GM21619 (cell line): Measurements from ENCODE around the gene EIF5AL1.
"Not testable (repeated sequence)": the region's sequence is repeated elsewhere in the genome, so short reads cannot be mapped to it uniquely, and the experiment has no call there.

ENCODE experiments used
- ATAC-seq: cut with Tn5 transposase; IDR thresholded peaks from one replicate; pipeline ENCODE4 v1.9.1; 2021; ENCODE audit not compliant: unreplicated experiment

Gene EIF5AL1

DNA sequence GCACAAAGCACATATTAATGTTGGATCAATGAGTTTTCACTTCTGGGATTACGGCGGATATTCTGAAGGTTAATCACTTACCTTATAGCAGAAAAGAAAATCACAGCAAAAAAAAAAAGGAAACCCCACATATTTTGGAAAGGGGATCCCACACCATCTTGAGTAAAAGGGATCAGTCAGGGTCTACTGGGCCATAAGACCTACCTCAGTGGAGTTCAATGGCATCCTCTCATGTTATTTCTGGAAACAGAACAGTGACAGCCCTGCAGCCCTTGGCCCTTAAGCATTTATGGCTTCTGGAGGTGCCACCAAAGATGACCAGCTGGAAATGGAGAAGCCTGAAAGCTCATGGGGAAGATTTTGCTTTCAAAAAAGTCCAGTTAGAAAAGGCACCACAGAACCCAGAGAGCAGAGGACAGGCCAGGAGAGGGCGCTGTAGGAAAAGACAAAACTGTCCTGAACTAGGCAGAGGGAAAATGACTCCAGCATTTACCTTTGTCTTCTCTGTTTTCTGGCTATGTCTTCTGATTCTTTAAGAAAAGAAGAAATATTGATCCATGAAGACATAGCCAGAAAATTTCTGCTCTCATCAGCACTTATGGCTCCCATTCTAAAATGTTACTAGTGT is 2.9 kb upstream of the EIF5AL1 start:
- not testable (repeated sequence) for ATAC-seq

DNA sequence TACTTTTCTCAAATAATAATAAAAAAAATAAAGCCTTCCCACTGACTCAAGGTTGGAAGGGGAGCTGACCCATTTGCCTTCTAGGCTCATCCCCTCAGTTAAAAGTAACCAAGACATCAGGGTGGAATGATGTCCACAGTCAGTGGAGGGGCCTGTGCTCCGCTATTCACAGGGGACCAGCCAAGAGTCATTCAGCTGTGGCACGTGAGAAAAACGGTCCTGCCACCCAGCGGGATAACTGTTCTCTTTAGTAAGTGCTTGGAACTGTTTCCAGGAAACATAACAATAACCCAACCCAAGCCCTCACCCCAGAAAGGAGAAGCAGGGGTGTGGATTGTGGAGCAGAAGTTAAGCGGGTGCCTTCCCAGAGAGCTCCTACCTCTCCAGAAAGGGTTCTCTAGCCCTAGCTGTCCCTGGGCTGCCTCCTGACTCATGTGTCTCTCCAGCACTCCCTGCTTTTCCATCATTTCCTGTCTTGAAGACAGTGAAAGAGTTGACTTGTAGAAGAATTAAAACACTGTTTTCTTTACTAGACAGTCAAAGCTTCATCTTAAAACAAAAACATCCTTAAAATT is 2.3 kb upstream of the EIF5AL1 start:
- ATAC-seq: not testable (repeated sequence)

DNA sequence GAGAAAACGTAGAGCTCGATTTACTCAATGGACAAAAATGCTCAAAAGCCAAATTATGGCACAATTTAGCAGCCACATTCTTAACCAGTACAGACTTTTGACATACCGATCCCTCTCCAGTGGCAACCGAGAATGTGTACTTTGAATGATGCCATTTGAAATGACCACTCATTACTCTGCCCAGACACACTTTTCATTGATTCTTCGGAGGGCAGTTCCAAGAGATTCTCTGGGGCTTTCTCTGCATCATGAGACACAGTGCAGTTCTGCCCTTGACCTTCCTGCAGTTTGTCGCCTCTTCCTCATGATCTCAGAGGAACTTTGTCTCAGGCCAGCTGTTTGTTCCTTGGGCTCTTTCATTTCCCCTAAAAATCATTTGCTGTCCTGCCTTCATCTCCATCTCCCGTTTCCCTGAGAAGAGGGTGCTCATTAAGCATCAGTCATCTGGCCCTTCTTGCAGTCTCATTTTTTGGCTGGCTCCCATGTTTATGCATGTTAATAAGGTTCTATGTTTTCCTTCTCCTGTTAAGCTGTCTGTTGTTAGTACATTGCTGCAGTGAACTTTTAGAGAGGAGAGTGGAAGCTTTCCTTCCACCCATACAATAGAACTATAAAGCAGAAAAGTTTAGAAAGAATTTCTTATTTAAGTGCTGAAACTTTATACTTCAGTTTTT is 4.3 kb downstream of the EIF5AL1 start:
- ATAC-seq: not testable (repeated sequence)

DNA sequence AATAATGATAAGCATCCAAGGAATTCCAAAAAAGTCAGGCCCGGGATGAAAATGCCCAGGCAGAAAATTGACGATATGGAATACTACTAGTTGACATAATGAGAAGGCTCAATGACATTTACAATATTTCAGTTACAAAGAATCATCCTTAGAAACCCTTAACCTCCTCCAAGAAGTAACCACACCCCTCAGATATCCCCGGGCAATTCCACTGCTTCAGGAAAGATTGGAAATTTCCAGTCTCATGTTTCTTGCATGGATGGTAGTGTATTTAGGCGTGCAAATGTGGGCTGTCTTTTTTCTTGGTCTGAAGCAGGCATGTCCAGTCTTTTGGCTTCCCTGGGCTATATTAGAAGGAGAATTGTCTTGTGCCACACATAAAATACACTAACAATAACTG is 5.2 kb downstream of the EIF5AL1 start:
- ATAC-seq: not testable (repeated sequence)

DNA sequence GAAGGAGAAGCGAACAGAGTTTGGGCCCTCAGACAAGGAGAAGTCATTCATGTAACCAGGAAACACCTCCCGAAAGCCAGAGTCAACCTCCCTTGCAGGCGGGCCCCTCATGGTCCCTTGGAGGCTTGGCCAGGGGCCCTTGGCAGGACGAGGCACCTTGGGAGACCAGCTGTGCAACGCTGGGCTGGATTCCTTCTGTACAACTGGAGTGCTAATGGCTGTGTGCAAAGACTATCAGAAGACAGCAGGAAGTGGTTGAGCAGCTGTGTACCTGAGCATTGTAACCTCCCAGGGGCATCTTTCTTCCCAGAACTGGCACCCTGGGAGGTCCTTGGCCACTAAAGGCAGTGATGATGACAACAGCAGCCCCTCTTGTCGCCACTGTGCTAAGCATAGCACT is 9.4 kb downstream of the EIF5AL1 start:
- ATAC-seq: not testable (repeated sequence)

DNA sequence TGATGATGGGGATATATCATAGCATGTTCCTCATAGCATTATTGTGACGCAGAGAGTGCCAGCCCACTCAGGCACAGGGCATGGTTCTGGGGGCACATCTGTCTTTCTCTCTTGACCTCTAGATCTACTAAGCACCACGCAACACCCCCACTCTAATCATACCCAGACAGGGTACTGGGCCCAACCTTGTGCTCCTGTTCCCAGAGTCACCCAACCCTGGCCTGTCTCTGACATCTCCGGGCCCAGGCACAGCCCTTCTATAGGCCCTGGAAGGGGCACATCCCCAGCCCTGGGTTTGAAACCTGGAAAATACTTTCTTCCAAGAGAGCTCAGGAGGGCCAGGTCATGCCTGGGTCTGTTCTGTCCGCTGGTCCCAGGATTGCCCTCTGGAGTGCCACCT is 10.1 kb downstream of the EIF5AL1 start:
- not testable (repeated sequence) for ATAC-seq

DNA sequence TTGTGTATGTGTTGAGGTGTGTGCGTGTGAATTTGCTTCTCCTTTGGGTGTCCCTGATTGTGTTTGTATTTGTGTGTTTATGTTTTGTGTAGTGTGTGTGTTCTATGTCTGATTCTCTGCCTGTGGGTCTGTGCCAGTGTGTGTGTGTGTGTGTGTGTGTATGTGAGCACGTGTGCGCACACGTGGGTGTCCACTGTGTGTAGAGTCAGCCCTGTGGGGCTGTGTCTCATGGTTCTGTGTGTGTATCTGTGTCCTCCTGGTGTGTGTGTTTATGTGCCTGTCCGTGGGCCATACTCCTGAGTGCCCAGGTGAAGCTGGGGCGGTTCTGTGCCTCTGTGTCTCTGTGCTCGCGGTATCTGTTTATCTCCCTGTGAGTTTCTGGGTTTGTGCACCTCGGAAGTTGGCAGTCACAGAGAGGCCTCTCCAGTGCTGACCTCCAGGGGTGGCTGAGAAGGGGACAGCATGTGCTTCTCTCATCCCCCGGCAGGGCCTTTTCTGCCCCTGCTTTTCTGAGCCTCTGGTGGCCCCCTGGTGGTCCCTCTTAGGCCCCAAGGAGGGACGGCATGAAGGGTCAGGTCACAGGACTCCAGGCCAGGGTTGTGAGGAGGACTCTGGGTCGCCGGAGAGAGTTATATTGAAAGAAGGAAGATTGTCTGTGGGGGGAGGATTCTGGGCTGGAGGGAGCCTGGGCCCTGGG is 11.0 kb downstream of the EIF5AL1 start:
- ATAC-seq: not testable (repeated sequence)

DNA sequence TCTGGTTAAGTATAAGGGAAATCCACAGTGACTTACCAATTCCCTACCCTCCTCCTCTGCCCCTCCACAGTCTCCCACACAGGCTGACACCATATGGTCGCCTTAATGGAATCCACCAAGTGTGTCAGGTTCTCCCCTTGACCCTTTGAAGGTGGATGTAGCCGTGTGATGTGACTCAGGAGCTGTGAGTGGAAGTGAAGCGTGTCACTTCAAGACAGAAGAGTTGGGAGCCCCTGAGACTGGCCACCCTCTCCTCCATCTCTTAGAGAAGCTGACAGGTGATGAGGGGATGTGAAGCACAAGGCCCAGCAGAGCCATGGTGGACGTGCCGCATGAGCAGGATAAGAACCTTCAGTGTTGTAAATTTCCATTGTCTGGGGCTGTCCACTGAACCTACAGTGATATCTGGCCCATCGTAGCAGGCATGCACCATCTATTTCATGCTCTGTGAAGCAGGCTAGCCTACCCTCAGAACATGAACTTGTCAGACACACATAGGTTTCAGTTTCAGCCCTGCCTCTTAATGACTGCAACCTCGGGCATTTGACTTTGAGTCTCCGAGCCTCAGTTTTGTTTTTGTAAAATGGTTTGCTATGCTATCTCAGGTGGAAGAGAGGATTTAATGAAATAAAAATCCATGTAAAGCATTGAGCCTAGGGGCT is 12.8 kb downstream of the EIF5AL1 start:
- ATAC-seq: peak; percentile 91

DNA sequence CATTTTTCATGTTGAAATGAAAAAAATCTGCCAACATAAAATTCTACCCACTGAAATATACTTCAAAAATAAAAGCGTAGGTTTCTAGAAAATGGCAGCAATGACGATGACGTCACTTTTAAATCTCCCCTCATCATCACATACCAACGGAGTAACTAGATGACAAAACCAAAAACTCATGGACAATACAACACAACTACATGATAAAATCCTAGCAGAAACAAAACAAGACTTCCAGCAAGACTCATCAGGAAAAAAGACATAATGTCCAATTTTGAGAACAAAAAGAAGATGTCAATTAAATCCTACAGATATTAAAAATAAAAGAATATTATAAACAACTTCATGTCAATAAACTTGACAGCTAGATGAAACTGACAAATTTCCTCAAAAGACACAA is 15.9 kb downstream of the EIF5AL1 start:
- not testable (repeated sequence) for ATAC-seq

DNA sequence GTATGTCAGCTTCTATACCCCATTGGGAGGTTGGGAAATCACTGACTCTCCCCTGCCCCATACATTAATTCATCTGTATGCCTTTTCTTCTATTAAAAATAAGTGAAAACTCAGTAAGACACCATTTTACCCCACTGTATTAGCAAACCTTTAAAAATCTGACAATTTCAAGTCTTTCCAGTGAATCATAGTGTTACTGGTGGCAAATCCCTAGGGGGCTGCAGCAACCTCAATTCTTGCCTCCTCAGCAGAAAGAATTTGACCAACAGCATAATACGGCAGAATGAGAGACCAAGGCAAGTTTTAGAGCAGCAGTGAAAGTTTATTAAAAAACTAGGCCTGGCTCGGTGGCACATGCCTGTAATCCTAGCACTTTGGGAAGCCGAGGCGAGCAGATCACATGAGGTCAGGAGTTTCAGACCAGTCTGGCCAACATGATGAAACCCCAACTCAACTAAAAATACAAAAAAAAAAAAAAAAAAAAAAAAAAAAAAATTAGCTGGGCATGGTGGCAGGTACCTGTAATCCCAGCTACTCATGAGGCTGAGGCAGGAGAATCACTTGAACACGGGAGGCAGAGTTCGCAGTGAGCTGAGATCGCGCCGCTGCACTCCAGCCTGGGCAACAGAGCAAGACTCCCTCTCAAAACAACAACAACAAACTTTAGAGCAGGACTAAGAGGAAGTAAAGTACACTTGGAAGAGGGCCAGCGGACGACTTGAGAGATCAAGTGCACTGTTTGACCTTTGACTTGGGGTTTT is 21.0 kb downstream of the EIF5AL1 start:
- ATAC-seq: not testable (repeated sequence)

DNA sequence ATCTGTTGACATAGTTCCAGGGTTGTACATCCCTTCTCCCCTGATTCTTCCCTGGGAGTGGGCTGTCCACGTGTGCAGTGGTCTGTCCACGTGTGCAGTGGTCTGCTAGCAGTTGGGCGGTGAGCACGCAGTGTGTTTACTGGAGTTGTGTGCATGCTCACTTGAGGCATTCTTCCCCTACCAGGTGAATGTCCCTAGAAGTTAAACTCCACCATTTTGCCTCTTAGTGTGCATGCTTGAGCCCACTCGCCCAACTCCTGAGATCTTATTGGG is 21.5 kb downstream of the EIF5AL1 start:
- ATAC-seq: not testable (repeated sequence)

DNA sequence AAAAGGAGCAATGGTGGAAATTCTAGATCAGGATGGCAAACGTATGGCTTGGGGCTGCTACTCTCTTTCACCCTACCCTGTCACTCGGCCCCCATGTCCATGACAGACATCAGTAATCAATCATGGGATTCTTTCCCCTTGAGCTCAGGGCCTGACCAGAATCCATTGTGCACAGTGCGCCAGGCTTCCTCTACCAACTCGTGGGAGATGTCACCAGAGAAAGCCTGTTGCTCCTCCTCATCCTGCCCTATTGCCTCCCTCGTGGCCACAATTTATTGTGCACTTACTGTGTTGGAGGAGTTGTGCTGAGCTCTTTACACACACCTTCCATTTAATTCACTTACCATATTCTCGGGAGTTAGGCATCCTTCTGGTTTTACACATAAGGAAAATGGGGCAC is 26.0 kb downstream of the EIF5AL1 start:
- ATAC-seq: not testable (repeated sequence)

DNA sequence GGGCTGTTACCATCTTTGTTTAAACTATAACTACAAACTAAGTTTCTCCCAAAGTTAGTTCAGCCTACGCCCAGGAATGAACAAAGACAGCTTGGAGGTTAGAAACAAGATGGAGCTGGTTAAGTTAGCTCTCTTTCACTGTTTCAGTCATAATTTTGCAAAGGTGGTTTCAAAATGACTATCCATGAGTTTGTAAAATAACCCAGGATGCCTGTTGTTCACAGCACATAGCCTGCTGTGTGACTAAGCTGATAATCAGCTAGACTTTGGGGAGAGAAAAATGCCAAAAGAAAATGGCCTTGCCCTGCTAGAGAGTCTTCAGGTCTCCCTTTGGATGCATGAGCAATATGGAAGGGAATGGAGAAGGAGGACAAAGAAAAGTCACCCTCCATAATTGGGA is 28.6 kb downstream of the EIF5AL1 start:
- ATAC-seq: peak; percentile 97

DNA sequence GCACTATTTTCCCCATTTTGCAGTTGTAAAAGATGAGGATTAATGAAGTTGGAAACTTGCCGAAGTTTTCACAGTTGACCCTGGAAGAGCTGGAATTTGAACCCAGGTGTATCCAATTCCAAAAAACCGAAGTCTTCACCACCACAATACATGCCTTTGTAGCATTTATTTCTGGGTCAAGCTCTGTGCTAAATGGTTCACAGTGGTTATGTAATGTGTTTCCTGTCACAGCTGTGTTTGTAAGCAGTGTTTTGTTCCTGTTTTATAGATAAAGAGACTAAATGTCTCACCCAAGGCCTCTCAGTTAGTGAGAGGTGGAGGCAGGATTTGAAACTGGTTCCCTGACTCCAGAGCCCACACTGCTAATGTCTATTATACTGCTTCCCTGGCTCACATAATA is 30.3 kb downstream of the EIF5AL1 start:
- ATAC-seq: no peak

DNA sequence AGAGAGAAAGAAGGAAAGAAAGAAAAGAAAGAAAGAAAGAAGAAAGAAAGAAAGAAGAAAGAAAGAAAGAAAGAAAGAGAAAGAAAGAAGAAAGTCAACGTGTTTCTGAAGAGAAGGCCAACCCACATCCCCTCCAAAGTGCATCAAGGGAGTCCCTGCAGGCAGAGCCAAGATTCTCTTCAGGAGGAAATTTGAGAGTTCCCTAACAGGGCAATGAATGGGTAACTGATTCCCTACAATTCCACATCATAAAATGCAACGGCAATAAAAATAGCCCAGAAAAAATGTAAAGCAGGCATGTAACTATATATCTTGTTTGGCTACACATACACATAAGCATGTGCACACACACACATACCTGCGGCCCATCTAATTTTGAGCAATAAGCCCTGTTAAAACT is 32.1 kb downstream of the EIF5AL1 start:
- not testable (repeated sequence) for ATAC-seq

DNA sequence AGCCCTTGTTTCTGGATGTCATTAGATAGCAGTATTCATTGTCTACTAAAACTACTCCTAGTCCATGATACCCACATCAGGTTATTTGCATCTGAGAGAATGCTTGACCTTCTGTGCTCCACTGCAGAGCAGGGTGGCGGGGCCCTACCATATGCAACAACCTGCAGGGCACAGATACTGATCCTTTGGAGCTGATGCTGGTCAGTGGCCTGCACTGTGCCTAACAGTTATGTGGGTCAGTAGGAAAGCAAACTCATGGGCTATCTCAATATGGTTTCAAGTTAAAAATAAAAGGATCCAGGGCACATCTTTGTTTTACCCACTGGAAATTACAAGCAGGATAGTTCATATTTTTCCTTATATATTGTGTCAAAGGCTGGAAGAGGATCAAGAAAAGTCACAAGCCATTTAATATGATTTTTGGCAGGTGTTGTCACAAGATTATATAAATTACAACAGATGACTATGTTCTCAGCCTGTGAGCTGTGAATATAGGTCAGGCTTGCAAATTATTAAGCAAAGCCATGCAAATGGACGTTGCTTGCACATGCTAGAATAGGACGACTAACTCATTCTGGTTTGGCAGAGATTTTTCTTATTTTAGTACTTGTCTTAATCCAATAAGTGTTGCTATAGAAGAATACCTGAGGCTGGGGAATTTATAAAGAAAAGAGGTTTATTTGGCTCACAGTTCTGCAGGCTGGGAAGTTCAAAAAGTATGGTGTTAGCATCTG is 32.8 kb downstream of the EIF5AL1 start:
- not testable (repeated sequence) for ATAC-seq

DNA sequence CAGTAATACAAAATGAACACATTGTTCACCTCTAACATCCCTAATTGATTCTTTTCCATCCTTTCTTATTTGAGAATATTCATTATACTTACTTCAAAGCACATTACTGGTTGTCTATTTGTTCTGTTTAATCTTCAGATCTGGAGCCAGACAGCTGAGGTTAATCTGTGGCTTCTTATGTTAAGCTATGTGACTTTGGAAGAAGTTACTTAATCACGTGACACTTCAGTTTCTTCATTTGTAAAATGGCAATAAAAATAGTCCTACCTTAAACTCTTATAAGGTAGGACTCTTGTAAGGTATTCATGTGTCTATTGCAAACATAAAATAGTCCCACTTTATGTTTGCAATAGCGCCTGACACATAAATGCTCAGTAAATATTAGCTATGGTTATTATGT is 34.8 kb downstream of the EIF5AL1 start:
- not testable (repeated sequence) for ATAC-seq

DNA sequence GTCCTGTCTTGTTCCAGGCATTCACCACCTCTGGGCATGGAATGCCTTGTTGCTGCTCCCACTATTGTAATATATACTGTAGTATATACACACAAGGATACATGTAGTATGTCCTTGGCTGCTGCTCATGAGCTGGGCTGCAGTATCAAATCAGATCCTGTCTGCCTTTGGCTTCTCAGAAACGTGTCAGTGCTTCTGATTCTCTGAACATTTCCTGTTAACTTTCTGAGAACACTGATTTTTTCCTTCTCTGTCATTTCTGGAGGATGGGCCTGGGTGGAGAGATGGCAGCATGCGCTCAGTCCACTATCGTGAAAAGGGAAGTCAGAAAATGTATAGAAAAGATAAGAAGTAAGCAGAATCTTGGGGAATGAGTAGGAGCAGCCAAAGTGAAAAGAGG is 35.6 kb downstream of the EIF5AL1 start:
- no peak for ATAC-seq

DNA sequence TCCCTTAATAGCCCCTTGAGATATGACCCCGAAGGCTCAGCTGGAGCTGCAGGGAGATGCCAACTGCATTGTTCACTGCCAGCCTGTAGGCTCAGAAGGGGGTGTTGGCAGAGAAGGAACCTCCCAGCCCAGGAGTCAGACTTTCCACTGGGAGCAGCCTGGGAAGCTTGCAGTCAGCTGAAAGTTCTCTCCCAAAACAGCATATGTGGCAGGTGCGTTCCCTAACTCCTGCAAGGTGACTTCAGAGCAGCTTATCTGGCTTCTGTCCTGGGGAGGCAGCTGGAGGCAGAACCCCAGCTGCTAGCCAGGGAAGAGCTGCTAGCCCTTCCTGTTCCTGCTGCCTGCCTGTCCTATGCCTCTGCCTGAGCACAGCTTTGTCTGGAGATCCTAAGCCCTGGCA is 39.8 kb downstream of the EIF5AL1 start:
- ATAC-seq: no peak
